Esophagus (tissue), 2 donors: ENCODE results near the gene NRXN3. TPM values are rescaled to one million over a fixed set of nuclear protein-coding genes. Genes with fewer than 3 reads are reported as not detected.

Source experiments
- H3K27ac ChIP-seq, 2 donors: one replicate each; pipeline ENCODE4 v1.5.1; 2013; ENCODE audit warnings: low read depth in 2 of 2, mild to moderate bottlenecking in 2 of 2, inconsistent platforms in 1 of 2, low read length in 1 of 2, moderate library complexity in 1 of 2
- H3K27me3 ChIP-seq, 2 donors: one replicate each; pipeline ENCODE4 v1.6.1; 2013; ENCODE audit warnings: low read length in 2 of 2, control low read depth in 1 of 2, mild to moderate bottlenecking in 1 of 2; ENCODE audit not compliant: insufficient read depth in 2 of 2, control insufficient read depth in 1 of 2
- H3K36me3 ChIP-seq, 2 donors: one replicate each; pipeline ENCODE4 v1.6.1; 2013; ENCODE audit warnings: low read length in 1 of 2; ENCODE audit not compliant: control insufficient read depth in 2 of 2, insufficient read depth in 2 of 2
- H3K4me1 ChIP-seq, 2 donors: one replicate each; pipeline ENCODE4 v1.6.1; 2013; ENCODE audit warnings: low read length in 1 of 2; ENCODE audit not compliant: control insufficient read depth in 2 of 2, insufficient read depth in 2 of 2
- H3K4me3 ChIP-seq, 2 donors: one replicate each; pipeline ENCODE4 v1.5.1; 2013; ENCODE audit warnings: low read length in 2 of 2, mild to moderate bottlenecking in 2 of 2, low read depth in 1 of 2, moderate library complexity in 1 of 2
- H3K9me3 ChIP-seq, 2 donors: one replicate each; pipeline ENCODE4 v1.6.1; 2013; ENCODE audit warnings: mild to moderate bottlenecking in 2 of 2, low read depth in 1 of 2, low read length in 1 of 2, moderate library complexity in 1 of 2; ENCODE audit not compliant: control insufficient read depth in 2 of 2, insufficient read depth in 1 of 2
- WGBS, 2 donors: extraction: QIAGEN DNeasy Blood & Tissue Kit; methylation state at CpG; one replicate each; pipeline ENCODE4 v1.1.7; 2013; 5-methylcytosine and 5-hydroxymethylcytosine counted together
- polyA plus RNA-seq, 2 donors: library from polyadenylated mRNA; stranded (reverse); fragments of 200-250 nt; gene quantifications; one replicate each; pipeline ENCODE4 v1.2.3, GENCODE V29; 2013
- donor health status: healthy with polysubstance abuse.
- donor health status: Bipolar disorder and iron deficiency.

NRXN3 gene
- polyA plus RNA-seq, 2 donors: 1.7 to 2.2 TPM

DNA sequence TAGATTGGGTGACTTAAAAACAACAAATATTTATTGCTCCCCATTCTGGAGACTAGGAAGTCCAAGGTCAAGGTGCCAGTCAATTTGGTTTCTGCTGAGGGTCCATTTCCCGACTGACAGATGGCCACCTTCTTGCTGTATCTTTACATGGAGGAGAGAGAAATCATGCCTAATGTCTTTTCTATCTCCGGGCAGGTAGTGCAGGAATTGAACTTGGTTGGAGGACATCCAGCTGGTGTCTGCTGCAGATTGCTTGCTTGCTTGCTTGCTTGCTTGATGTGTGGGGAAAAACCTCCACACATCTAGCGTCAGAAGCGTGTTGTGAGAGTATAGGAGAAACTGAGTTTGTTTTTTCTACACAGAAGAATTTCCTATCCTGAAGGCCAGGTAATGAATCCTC lies 1479.7 kb downstream of the NRXN3 start:
- H3K27ac ChIP-seq: no peak overlapping the region
- no peak overlapping the region for H3K4me3 ChIP-seq
- no peaks in the 10 kb centered on the region for H3K27me3 ChIP-seq
- H3K9me3 ChIP-seq: no peaks in the 10 kb centered on the region
- H3K36me3 ChIP-seq: no peaks in the 10 kb centered on the region
- no peaks in the 10 kb centered on the region for H3K4me1 ChIP-seq
- 82 to 87% methylated on average over 4 of the region's 4 CpGs for WGBS, 2 donors

DNA sequence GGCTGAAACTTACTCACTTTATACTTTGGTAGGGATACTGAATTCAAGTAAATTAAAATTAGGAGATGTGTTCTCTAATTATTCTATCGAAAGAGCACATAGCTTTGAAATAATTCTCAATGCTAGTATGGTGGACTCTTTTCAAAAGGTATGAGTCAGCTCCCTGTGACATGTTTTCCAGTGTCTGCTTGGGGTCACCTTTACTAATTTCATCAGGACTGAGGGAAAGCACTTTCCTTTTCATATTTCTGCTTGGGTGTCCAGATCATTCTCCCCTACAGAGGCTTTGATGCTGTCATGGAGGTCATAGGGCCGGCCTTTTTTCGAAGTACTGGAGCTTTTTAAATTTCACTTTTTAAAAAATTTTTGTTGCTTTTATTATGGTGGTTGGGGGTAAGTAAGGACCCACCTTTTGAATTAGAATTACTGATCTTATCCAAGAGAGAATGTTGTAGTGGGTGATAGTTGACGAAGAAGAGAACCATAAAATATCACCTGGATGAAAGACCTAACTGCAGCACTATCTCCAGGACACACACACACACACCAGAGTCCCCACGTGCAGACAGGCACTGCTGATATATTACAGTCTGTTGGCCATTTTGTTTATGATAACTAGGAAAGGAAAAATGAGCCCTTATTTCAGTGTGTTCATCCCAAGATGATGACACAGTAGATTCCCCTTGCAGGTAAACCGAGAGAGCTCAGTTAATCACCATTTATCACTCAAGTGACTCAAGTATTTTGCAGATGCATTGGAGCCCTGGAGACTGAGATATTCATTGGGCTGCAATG lies 1482.5 kb downstream of the NRXN3 start:
- Histone ChIP-seq H3K36me3 (no peaks in the 10 kb centered on the region), H3K27me3 (no peaks in the 10 kb centered on the region), H3K4me3 (no peak overlapping the region), H3K4me1 (no peaks in the 10 kb centered on the region), H3K9me3 (no peaks in the 10 kb centered on the region), H3K27ac (no peak overlapping the region)
- 83 to 88% methylated on average over 6 of the region's 6 CpGs for WGBS, 2 donors

DNA sequence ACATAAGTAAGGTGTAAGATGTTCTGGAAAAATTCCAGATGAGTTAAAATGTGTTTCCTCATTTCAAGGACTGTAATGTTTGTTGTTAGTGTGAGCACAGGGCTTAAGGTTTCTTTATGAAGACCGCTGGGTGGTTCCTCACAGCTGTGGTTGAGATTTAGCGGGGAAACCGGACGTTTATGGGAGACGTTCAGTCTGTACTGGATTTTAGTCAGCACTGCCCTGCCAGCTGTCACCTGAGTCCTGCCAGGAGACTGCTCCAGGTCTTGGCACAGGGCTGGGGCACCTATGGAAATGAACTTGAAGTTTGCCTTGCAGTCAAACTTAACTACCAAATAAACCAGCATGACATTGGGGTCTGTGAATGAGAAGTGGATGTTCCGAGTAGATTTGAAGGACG lies 1485.9 kb downstream of the NRXN3 start:
- Histone ChIP-seq H3K4me3 (no peak overlapping the region), H3K9me3 (no peaks in the 10 kb centered on the region), H3K27ac (no peak overlapping the region), H3K4me1 (no peaks in the 10 kb centered on the region), H3K27me3 (no peaks in the 10 kb centered on the region), H3K36me3 (no peaks in the 10 kb centered on the region)
- WGBS, 2 donors: 60 to 69% methylated on average over 7 of the region's 7 CpGs

DNA sequence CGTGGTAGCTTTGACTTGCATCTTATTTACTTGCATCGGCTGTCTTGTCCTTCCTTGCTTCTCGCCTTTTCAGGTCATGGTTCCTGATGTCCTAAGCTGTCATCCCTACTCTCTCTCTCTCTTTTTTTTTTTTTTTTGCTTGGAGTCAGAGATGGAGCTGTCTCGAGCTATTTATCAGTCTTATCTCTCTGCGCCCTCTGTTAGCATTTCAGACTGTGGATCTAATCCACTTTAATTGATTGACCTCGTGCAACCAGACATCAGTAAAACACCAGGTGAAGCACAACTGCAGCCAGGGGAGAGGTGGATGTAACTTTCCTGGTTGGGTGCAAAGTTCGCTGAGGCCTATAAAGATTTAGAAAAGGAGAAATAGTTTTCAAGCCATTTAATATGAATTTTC lies 1486.3 kb downstream of the NRXN3 start:
- no peak overlapping the region for H3K27ac ChIP-seq
- no peaks in the 10 kb centered on the region for H3K9me3 ChIP-seq
- no peak overlapping the region for H3K4me3 ChIP-seq
- H3K4me1 ChIP-seq: no peaks in the 10 kb centered on the region
- WGBS, 2 donors: 68 to 80% methylated on average over 7 of the region's 7 CpGs
- H3K27me3 ChIP-seq: no peaks in the 10 kb centered on the region
- no peaks in the 10 kb centered on the region for H3K36me3 ChIP-seq

DNA sequence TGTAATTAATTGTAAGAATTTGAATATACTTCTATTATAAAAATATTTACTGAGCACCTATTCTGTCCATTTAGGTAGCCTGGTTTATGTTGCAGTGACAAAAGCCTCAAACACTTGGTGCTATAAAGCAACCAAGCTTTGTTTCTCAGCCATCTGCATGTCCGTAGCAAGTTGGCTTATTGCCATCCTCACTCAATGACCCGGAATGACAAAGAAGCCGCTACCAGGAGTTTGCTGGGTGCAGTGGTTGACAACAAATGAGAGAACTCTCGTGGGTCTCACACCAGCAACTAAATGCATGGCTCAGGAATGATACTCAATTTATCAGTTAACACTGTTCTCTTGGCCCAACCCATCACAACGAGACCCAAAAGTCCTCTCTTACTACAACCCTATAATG lies 1488.0 kb downstream of the NRXN3 start:
- WGBS, 2 donors: 69 to 81% methylated on average over 5 of the region's 5 CpGs
- no peaks in the 10 kb centered on the region for H3K27me3 ChIP-seq
- no peak overlapping the region for H3K27ac ChIP-seq
- H3K4me1 ChIP-seq: no peaks in the 10 kb centered on the region
- H3K4me3 ChIP-seq: no peak overlapping the region
- no peaks in the 10 kb centered on the region for H3K36me3 ChIP-seq
- no peaks in the 10 kb centered on the region for H3K9me3 ChIP-seq

DNA sequence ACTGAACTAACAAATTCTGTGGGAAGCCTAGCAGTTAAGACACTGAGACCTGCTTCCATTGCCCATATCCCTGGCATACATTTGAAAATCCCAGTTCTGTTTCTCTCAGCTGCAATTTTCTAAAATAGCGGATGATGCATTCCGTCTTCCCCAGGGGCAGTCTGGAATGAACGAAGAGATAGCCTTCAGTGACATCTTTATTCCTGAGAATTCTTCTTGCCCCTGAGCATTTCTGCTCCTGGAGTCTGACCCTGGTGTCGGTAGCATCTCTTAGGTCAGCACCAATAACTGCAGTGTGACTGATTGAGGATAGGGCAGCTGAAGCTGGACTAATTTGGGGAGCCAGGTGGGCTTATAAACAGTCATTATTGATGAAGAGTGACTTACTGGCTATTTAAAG lies 1488.6 kb downstream of the NRXN3 start:
- Histone ChIP-seq H3K4me1 (no peaks in the 10 kb centered on the region), H3K27me3 (no peaks in the 10 kb centered on the region), H3K9me3 (no peaks in the 10 kb centered on the region), H3K36me3 (no peaks in the 10 kb centered on the region), H3K4me3 (no peak overlapping the region), H3K27ac (no peak overlapping the region)
- WGBS, 2 donors: 84 to 85% methylated on average over 4 of the region's 4 CpGs

DNA sequence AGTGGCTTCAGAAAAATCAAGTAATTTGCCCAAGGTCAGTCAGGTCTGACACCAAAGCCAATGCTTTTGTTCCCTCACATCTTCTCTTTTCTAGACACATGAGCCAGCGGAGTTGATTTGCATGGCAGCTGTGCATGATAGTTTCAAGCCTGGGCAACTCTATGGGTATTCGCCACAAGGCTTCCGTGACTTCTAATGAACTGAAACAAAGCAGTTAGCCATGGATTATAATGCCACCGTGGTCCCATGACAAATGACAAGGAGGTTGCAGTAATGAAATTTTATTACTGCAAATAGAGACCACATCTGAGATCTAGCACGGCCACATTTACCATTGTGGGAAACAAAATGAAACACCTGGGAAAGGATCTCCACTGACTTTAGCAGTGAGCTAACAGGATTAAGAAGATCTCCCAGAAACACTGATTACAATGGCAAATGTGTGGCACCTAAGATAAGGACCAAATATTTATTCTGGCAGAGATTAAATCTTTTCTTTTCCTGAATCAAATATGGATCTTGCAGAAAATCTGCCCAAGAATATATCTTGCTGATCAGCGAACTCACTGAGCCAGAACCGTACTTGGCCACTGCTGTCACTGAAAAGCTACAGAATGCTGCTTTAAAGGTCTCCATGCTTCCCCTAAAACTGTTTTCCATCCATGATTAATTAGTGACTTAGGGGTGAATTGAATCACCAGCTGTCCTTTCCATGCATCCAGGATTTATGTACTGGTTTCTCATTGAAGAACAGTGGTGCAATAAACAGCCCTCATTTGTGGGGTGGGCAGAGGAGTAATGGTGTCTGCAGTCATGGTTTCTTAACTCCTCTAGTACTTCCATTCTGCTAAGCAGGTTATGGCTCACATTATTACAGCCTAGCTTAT lies 1490.1 kb downstream of the NRXN3 start:
- WGBS, 2 donors: 57 to 72% methylated on average over 7 of the region's 7 CpGs
- Histone ChIP-seq H3K4me1 (no peaks in the 10 kb centered on the region), H3K9me3 (no peaks in the 10 kb centered on the region), H3K27ac (no peak overlapping the region), H3K36me3 (no peaks in the 10 kb centered on the region), H3K27me3 (no peaks in the 10 kb centered on the region), H3K4me3 (no peak overlapping the region)

DNA sequence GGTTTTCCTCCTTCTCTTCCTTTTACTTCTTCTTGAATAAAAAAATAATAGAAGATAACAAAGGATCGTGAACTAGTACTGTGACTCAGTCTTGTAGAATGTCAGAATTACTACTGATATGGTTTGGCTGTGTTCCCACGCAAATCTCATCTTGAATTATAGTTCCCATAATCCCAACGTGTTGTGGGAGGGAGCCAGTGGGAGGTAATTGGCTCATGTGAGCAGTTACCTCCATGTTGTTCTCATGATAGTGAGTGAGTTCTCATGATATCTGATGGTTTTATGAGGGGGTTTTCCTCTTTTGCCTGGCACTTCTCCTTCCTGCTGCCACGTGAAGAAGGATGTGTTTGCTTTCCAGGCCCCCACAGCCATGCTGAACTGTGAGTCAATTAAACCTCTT lies 1491.6 kb downstream of the NRXN3 start:
- no peaks in the 10 kb centered on the region for H3K36me3 ChIP-seq
- no peaks in the 10 kb centered on the region for H3K9me3 ChIP-seq
- 38 to 41% methylated on average over 4 of the region's 4 CpGs for WGBS, 2 donors

DNA sequence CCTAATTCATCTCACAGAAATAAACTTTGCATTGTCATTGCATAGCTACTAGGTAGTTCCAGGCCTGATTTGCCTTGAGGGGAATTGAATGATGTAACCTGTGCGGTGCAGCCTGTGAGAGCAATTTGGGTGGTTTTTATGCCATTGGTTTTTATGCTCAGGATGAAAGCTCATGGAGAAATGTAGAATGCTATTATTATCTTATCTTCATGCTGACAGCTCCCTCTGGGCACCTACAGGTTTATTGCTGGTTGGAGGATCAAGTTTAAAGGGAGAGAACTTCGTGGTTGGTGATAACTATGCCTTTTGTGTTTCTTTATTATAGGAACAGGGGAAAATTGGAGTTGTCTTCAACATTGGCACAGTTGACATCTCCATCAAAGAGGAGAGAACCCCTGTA lies 1493.3 kb downstream of the NRXN3 start:
- Histone ChIP-seq H3K9me3 (no peaks in the 10 kb centered on the region), H3K27me3 (no peaks in the 10 kb centered on the region), H3K36me3 (no peaks in the 10 kb centered on the region), H3K4me3 (no peak overlapping the region), H3K27ac (no peak overlapping the region), H3K4me1 (no peaks in the 10 kb centered on the region)
- 67 to 79% methylated on average over 2 of the region's 2 CpGs for WGBS, 2 donors

More for the DNA sequence above, 1491.6 kb downstream of the NRXN3 start:
- Histone ChIP-seq H3K27ac (no peak overlapping the region), H3K27me3 (no peaks in the 10 kb centered on the region), H3K4me3 (no peak overlapping the region), H3K4me1 (no peaks in the 10 kb centered on the region)
